Lung (tissue), 12 donors: ENCODE measurements around the gene FGFR2. TPM values are rescaled to one million over a fixed set of nuclear protein-coding genes. Genes with fewer than 3 reads are reported as not detected.
A peak's percentile ranks its signal among the peaks of the same experiment; 100 is the strongest.

Source experiments
- ATAC-seq: fragments of 200-7000 bp; cut with Tn5 transposase; one replicate; pipeline ENCODE4 v1.9.1; 2020; ENCODE audit warnings: moderate number of reproducible peaks; ENCODE audit not compliant: insufficient read depth, low FRiP score
- DNase-seq, 3 donors: peaks; one replicate each; pipeline ENCODE4 v3.0.0-alpha.2; 2013 to 2017
- H3K27ac ChIP-seq, 2 donors: one replicate each; pipeline ENCODE4 v1.5.1; 2013; ENCODE audit warnings: mild to moderate bottlenecking in 2 of 2, moderate library complexity in 2 of 2, control low read depth in 1 of 2, inconsistent platforms in 1 of 2, low read depth in 1 of 2, low read length in 1 of 2
- H3K27me3 ChIP-seq, 3 donors: one replicate each; pipeline ENCODE4 v1.5.1; 2013; ENCODE audit warnings: low read length in 2 of 3; ENCODE audit not compliant: control insufficient read depth in 3 of 3, insufficient read depth in 3 of 3
- H3K36me3 ChIP-seq, 4 donors: one replicate each; pipeline ENCODE4 v1.5.1; 2013; ENCODE audit warnings: low read length in 4 of 4, mild to moderate bottlenecking in 1 of 4, moderate library complexity in 1 of 4; ENCODE audit not compliant: control insufficient read depth in 4 of 4, insufficient read depth in 4 of 4
- H3K4me1 ChIP-seq, 5 donors: one replicate each; pipeline ENCODE4 v1.5.1; 2013; ENCODE audit warnings: low read length in 5 of 5, mild to moderate bottlenecking in 2 of 5, moderate library complexity in 1 of 5; ENCODE audit not compliant: control insufficient read depth in 5 of 5, insufficient read depth in 5 of 5
- H3K4me3 ChIP-seq: one replicate; pipeline ENCODE4 v1.5.1; 2013; ENCODE audit warnings: mild to moderate bottlenecking, control low read depth, moderate library complexity
- H3K9ac ChIP-seq, 2 donors: one replicate each; pipeline ENCODE4 v1.5.1; 2013; ENCODE audit warnings: low read length in 2 of 2, control low read depth in 1 of 2; ENCODE audit not compliant: insufficient read depth in 1 of 2
- H3K9me3 ChIP-seq, 4 donors: one replicate each; pipeline ENCODE4 v1.5.1; 2013; ENCODE audit warnings: low read length in 3 of 4, mild to moderate bottlenecking in 1 of 4, moderate library complexity in 1 of 4; ENCODE audit not compliant: control insufficient read depth in 4 of 4, insufficient read depth in 3 of 4
- WGBS, 2 donors: extraction: QIAGEN DNeasy Blood & Tissue Kit; methylation state at CpG; one replicate each; pipeline ENCODE4 v1.1.7; 2013; 5-methylcytosine and 5-hydroxymethylcytosine counted together
- polyA plus RNA-seq, 2 donors: library from polyadenylated mRNA; stranded (reverse); fragments of 200-250 nt; gene quantifications; one replicate each; pipeline ENCODE4 v1.2.1, GENCODE V29; 2013
- total RNA-seq, 2 donors: library from RNA; depleted of rRNA in 1 of 2; stranded (reverse); fragments of >200 nt in 1 of 2; gene quantifications; one replicate each; pipeline ENCODE4 v1.2.1, GENCODE V29; 2014 to 2021
- TF ChIP-seq, protein P1 (sequence below): IDR thresholded peaks from 2 replicates; pipeline ENCODE4 v1.5.1; 2012; ENCODE audit warnings: mild to moderate bottlenecking; ENCODE audit errors: control extremely low read depth, extremely low read depth
- donor health status: control.
- donor health status: control.
- donor health status: Bipolar disorder and iron deficiency.
- donor health status: healthy.
- donor health status: DM: yes; HTN: yes; CAD: no.

The FGFR2 gene
- total and polyA plus RNA-seq, 4 donors = 11.4 to 230 (median 41.7) TPM

DNA sequence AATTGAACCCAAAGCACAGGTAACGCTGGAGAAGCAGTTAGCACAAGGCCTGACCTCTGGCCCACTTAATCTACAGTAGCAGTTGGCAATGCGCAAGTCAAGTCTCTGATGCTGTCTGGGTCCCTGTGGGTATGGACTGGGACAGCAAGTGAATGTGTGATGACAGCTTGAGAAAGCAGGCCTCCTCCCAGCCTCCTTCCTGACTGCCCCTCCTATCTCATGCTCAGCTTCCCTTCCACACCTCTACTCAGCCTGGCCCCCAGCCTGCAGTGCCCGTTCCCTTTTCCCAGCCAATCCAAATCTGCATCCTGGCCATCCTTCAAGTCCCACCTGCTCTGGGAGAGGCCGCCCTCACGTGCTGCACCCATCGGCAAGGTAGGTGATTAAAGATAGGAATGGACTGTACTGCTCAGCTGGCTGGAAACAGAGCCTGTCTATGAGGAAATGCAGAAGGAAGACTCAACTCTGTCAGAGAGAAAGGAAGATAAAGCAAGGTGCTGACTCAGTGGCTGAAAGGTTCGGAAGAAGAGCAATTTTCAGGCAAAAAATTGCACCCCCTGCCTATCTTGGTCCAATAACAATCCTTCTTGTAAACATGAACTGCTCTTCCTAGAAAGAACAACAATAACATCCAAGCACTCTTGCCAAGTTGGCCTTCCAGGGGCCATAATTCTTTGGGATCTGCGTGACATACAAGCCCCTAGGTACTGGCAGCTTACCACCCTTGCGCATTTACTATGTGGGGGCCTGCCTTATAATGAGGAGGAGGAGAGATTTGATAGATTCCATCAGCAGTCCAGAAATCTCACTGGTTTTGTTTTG, 16.6 kb upstream of the FGFR2 start:
- Histone ChIP-seq H3K36me3 (no peaks in the 10 kb centered on the region), H3K4me1 (peaks cover 0 to 33% (median 9%) of the 10 kb centered on the region in 5 donors), H3K27ac (no peak overlapping the region), H3K27me3 (no peaks in the 10 kb centered on the region), H3K9me3 (peaks cover 0 to 10% (median 0%) of the 10 kb centered on the region in 4 donors), H3K9ac (no peak overlapping the region), H3K4me3 (no peak overlapping the region)
- 85 to 89% methylated on average over 9 of the region's 9 CpGs for WGBS, 2 donors
- DNase-seq (peak in 2 of 3 donors; percentile 45 to 58), ATAC-seq (no peak)
- TF ChIP-seq, protein P1, sequence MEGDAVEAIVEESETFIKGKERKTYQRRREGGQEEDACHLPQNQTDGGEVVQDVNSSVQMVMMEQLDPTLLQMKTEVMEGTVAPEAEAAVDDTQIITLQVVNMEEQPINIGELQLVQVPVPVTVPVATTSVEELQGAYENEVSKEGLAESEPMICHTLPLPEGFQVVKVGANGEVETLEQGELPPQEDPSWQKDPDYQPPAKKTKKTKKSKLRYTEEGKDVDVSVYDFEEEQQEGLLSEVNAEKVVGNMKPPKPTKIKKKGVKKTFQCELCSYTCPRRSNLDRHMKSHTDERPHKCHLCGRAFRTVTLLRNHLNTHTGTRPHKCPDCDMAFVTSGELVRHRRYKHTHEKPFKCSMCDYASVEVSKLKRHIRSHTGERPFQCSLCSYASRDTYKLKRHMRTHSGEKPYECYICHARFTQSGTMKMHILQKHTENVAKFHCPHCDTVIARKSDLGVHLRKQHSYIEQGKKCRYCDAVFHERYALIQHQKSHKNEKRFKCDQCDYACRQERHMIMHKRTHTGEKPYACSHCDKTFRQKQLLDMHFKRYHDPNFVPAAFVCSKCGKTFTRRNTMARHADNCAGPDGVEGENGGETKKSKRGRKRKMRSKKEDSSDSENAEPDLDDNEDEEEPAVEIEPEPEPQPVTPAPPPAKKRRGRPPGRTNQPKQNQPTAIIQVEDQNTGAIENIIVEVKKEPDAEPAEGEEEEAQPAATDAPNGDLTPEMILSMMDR = no peak

DNA sequence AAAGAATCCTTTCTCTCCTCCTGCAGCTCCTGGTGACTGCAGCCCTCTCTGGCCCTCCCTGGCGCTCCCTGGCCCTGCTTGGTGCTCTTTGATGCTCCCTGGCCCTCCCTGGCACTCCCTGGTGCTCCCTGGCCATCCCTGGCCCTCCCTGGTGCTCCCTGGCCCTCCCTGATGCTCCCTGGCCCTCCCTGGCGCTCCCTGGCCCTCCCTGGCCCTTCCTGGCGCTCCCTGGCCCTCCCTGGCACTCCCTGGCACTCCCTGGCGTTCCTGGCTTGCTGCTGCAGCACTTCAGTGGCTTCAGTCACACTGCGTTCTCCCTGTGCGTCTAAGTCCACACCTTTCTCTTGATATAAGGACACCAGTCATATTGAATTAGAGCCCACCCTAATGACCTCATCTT, 15.2 kb upstream of the FGFR2 start:
- ATAC-seq = no peak
- peaks cover 0 to 7% (median 0%) of the 10 kb centered on the region in 4 donors for H3K9me3 ChIP-seq
- no peak overlapping the region for H3K9ac ChIP-seq
- no peak overlapping the region for H3K4me3 ChIP-seq
- 81 to 85% methylated on average over 6 of the region's 6 CpGs for WGBS, 2 donors
- H3K4me1 ChIP-seq = peaks cover 0 to 33% (median 9%) of the 10 kb centered on the region in 5 donors
- no peaks in the 10 kb centered on the region for H3K36me3 ChIP-seq
- H3K27ac ChIP-seq = no peak overlapping the region
- no peak for DNase-seq
- TF ChIP-seq, protein P1 = no peak
- no peaks in the 10 kb centered on the region for H3K27me3 ChIP-seq

DNA sequence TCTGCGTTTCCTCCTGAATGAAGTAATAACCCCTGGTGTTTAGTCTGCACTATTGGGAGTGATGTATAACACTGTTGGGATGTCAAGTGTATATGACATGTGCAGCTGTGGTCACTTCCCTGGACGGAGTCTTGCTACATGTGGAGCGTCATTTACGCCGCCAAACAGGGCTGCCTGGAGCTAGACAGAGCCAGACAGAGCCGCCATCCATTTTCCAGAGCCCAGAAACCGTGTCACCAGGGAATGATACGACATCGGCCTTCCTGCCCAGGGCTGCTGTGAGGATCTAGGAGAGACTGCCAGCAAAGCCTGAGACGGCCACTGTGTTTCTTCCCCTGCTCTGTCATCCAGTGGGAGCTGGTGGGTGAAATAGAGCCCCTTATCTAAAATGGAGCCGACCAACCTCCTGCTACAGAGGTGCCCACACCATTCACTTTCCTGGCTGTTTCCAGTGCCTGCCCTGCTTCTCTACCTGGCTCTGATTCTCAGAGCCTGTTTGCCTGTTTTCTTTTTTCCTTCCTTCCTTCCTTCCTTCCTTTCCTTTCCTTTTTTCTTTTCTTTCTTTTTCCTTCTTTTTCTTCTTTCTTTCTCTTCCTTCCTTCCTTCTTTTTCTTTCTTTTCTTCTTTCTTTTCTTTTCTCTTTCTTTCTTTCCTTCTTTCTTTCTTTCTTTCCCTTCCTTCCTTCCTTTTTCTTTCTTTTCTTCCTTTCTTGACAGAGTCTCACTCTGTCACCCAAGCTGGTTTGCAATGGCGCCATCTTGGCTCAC, 13.3 kb upstream of the FGFR2 start:
- Histone ChIP-seq H3K4me1 (peaks cover 0 to 23% (median 9%) of the 10 kb centered on the region in 5 donors), H3K4me3 (no peak overlapping the region), H3K36me3 (no peaks in the 10 kb centered on the region), H3K27ac (no peak overlapping the region), H3K27me3 (no peaks in the 10 kb centered on the region), H3K9me3 (peaks cover 0 to 3% (median 0%) of the 10 kb centered on the region in 4 donors), H3K9ac (no peak overlapping the region)
- ATAC-seq (no peak), DNase-seq (no peak)
- TF ChIP-seq, protein P1 = no peak
- 75 to 77% methylated on average over 12 of the region's 12 CpGs for WGBS, 2 donors
